HepG2 (cell line): Measurements from ENCODE around the gene SRC. TPM values are rescaled to one million over a fixed set of nuclear protein-coding genes. Genes with fewer than 3 reads are reported as not detected.

Experiments
- ATAC-seq: fragments of 200-7000 bp; cut with Tn5 transposase; 3 replicates; pipeline ENCODE4 v1.9.1; 2020; ENCODE audit warnings: mild to moderate bottlenecking, moderate library complexity
- BruUV-seq: library from RNA; stranded (reverse); fragments of 400-500 nt; replicated peaks from 2 replicates; lab custom pipeline; 2021; lab: Mats Ljungman, UMichigan
- CTCF ChIA-PET: fragments of 300-600 bp; formaldehyde crosslinking; extraction: SDS; loops from one replicate; lab custom pipeline; 2021; ENCODE audit warnings: low total read pairs, inconsistent platforms, low intra/inter-chr PET ratio; lab: Yijun Ruan, JAX
- POLR2A ChIA-PET: fragments of 350-600 bp; sonication (Branson Sonifier 250); formaldehyde crosslinking; loops from one replicate; lab custom pipeline; 2020; ENCODE audit warnings: antibody characterized with exemption, inconsistent platforms; lab: Yijun Ruan, JAX
- DNase-seq: peaks from one replicate; pipeline ENCODE4 v3.0.0-alpha.2; 2015; ENCODE audit warnings: low spot score
- FAIRE-seq: peaks from 3 replicates; lab custom pipeline; 2011; peaks lifted over from hg19 to GRCh38; lab: Jason Lieb, UNC
- H2AFZ ChIP-seq: one replicate; pipeline ENCODE4 v1.6.1; 2011; ENCODE audit warnings: low read length, inconsistent platforms
- H3K27ac ChIP-seq: fragments of 300-600 bp; 3 replicates; pipeline ENCODE4 v1.8.0; 2011; ENCODE audit warnings: mixed run types, mild to moderate bottlenecking, mixed read lengths, low read length, inconsistent platforms; ENCODE audit not compliant: insufficient read depth; ENCODE audit errors: extremely low read length
- H3K27me3 ChIP-seq, 2 experiments: fragments of 200-600 bp in 1 of 2; 2 replicates in 1 of 2; 3 replicates in 1 of 2; pipeline versions ENCODE4 v1.6.0 to v1.8.0; 2011; ENCODE audit warnings: low read length in 2 of 2, mild to moderate bottlenecking in 2 of 2, moderate library complexity in 2 of 2, inconsistent platforms in 1 of 2; ENCODE audit not compliant: insufficient read depth in 2 of 2, control insufficient read depth in 1 of 2
- H3K36me3 ChIP-seq, 2 experiments: fragments of 200-600 bp in 1 of 2; replicated peaks in 1 of 2; 2 replicates in 1 of 2; 3 replicates in 1 of 2; pipeline versions ENCODE4 v1.5.1 to v1.8.0; 2011; ENCODE audit warnings: low read length in 2 of 2, inconsistent platforms in 1 of 2; ENCODE audit not compliant: insufficient read depth in 2 of 2, control insufficient read depth in 1 of 2
- H3K4me1 ChIP-seq: 2 replicates; pipeline ENCODE4 v1.5.1; 2012; ENCODE audit warnings: low read length, inconsistent platforms; ENCODE audit not compliant: insufficient read depth
- H3K4me2 ChIP-seq: 2 replicates; pipeline ENCODE4 v1.6.0; 2011; ENCODE audit warnings: low read depth, low read length, inconsistent platforms
- H3K4me3 ChIP-seq, 3 experiments: fragments of 200-600 bp in 1 of 3; sonication (generic), shearing (Covaris generic) in 1 of 3; replicated peaks in 1 of 3; 2 replicates each; pipeline ENCODE4 v1.5.1; 2011 to 2016; ENCODE audit warnings: low read length in 3 of 3, inconsistent platforms in 2 of 3, low read depth in 2 of 3, mild to moderate bottlenecking in 2 of 3, control low read depth in 1 of 3, mixed read lengths in 1 of 3; ENCODE audit not compliant: insufficient read depth in 1 of 3
- H3K79me2 ChIP-seq: one replicate; pipeline ENCODE4 v1.6.1; 2011; ENCODE audit warnings: low read length, inconsistent platforms; ENCODE audit not compliant: insufficient read depth
- H3K9ac ChIP-seq: 2 replicates; pipeline ENCODE4 v1.6.0; 2011; ENCODE audit warnings: mild to moderate bottlenecking, low read depth, low read length, inconsistent platforms; ENCODE audit not compliant: insufficient read depth
- H3K9me3 ChIP-seq: 2 replicates; pipeline ENCODE4 v1.5.1; 2012; ENCODE audit warnings: mild to moderate bottlenecking, low read length
- H4K20me1 ChIP-seq: 2 replicates; pipeline ENCODE4 v1.6.0; 2011; ENCODE audit warnings: inconsistent platforms, mild to moderate bottlenecking, low read length, moderate library complexity; ENCODE audit not compliant: insufficient read depth
- MAFF ChIP-seq: IDR thresholded peaks from 2 replicates; pipeline ENCODE4 v1.6.1; 2011; ENCODE audit warnings: low read depth, low read length, improper control_type of control experiment
- MBD4 ChIP-seq: IDR thresholded peaks from 2 replicates; pipeline ENCODE4 v1.6.1; 2012; ENCODE audit warnings: low read length, inconsistent platforms, borderline replicate concordance
- MEIS2 ChIP-seq: sonication (generic); formaldehyde crosslinking; IDR thresholded peaks from 2 replicates; pipeline ENCODE4 v1.9.0; 2021; ENCODE audit warnings: mild to moderate bottlenecking, missing genetic modification reagents
- SMAD1 ChIP-seq: sonication (generic); formaldehyde crosslinking; IDR thresholded peaks from 2 replicates; pipeline ENCODE4 v1.4.0; 2020; ENCODE audit warnings: missing genetic modification reagents, low read depth, mild to moderate bottlenecking, borderline replicate concordance
- THYN1 ChIP-seq: sonication (generic); formaldehyde crosslinking; IDR thresholded peaks from 2 replicates; pipeline ENCODE4 v1.8.1; 2023; ENCODE audit warnings: low read depth, mild to moderate bottlenecking, moderate library complexity, missing genetic modification reagents, borderline replicate concordance
- ZNF629 ChIP-seq: sonication (generic); formaldehyde crosslinking; conservative IDR thresholded peaks from 2 replicates; pipeline ENCODE4 v1.5.0; 2020; ENCODE audit warnings: missing genetic modification reagents
- WGBS: methylation state at CpG from one replicate; pipeline ENCODE4 v1.1.6; 2017; ENCODE audit warnings: low lambda C conversion rate; 5-methylcytosine and 5-hydroxymethylcytosine counted together
- in situ Hi-C: cut with HindIII; loops from 2 replicates; pipeline ENCODE4 v1.10.0; 2017; ENCODE audit warnings: low pct_unique_long_range_greater_than_20kb; ENCODE audit not compliant: extremely low pct_ligation_motif_present
- intact Hi-C: fragments of 100-400 bp; cut with micrococcal nuclease; formaldehyde crosslinking; loops from one replicate; pipeline ENCODE4 v1.10.0; 2022; ENCODE audit not compliant: unreplicated experiment
- polyA plus RNA-seq, 8 experiments: library from polyadenylated mRNA; depleted of rRNA in 3 of 8; stranded (reverse) in 7 of 8; unstranded in 1 of 8; fragments of >200 nt; fragmentation: Illumina TruSeq in 4 of 8; extraction: Trizol in 4 of 8; gene quantifications; 2 replicates each; pipeline versions ENCODE4 v1.2.1 to v1.2.3, GENCODE V29; 2011 to 2016; ENCODE audit warnings: low read depth in 4 of 8, missing spikeins in 1 of 8, mixed read lengths in 1 of 8; ENCODE audit not compliant: insufficient read depth in 1 of 8
- total RNA-seq, 5 experiments: library from RNA; depleted of rRNA; stranded (reverse); fragments of >200 nt; fragmentation: Illumina TruSeq; extraction: Trizol; gene quantifications; 2 replicates each; pipeline ENCODE4 v1.2.3, GENCODE V29; 2016; ENCODE audit warnings: low read depth in 1 of 5
- TF ChIP-seq, protein P1 (sequence below): sonication (generic); formaldehyde crosslinking; IDR thresholded peaks from 2 replicates; pipeline ENCODE4 v1.4.0; 2020; ENCODE audit warnings: mild to moderate bottlenecking, missing genetic modification reagents

SRC gene
- total and polyA plus RNA-seq, 2 of the 13 experiments (the other 11 are each of a cell fraction or from before 2014, with no cell fraction given) = 54.7 to 192 TPM

DNA sequence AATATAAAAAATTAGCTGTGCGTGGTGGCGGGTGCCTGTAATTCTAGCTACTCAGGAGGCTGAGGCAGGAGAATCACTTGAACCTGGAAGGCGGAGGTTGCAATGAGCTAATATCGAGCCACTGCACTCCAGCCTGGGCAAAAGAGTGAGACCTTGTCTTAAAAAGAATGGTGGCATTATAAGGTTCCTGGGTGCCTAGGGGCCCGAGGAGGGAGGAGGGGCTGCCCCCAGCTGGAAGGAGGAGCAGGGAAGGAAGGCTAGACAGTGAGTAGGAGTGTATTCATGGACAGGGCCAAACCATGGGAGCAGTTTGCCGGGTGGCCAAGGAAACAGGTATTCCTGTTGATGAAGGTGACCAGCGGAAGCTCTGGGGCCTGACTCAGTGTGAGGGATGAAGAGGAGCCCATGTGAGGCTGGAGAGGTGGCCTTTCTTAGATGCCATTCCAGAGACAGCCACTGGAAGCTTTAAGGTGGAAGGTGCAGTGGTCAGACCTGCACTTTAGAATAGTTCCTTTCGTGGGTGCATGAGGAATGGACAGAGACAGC is 32.3 kb upstream of the SRC start (continued):
- no peak for TF ChIP-seq MEIS2 (CRISPR knock-in tag)
- no peak for TF ChIP-seq MAFF
- TF ChIP-seq SMAD1 = no peak
- TF ChIP-seq MBD4 = no peak

DNA sequence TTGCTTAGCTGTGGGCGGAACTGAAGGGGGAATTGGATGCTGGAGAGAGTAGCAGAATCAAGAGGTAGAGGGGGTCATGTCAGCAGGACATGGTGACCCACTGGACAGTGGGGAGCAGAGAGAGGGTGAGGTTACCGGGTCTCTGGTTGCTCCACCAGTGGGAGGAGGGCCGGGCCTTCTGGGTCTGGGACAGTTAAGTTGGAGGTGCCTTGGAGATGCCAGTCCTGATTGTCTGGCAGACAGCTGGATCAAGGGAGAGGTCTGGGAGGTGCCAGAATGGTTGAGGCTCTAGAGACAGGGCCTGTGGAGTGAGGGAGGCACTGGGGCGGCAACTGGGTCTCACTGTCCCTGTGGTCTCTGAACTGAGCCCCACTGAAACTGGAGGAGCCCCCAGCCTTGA is 31.8 kb upstream of the SRC start:
- BruUV-seq = no TSS peak
- CTCF ChIA-PET = no interaction called here
- Histone ChIP-seq H3K27me3 (no peaks in the 10 kb centered on the region), H3K79me2 (peaks cover 2% of the 10 kb centered on the region), H3K4me2 (no peak overlapping the region), H3K36me3 (peaks cover 23 to 47% of the 10 kb centered on the region in 2 experiments), H3K9me3 (no peaks in the 10 kb centered on the region), H3K4me3 (no peak overlapping the region), H2AFZ (no peak overlapping the region), H3K4me1 (peaks cover 3% of the 10 kb centered on the region), H3K9ac (no peak overlapping the region), H4K20me1 (no peaks in the 10 kb centered on the region; the same call in 1 of the 2 replicates), H3K27ac (no peak overlapping the region)
- no peak for ATAC-seq
- in situ Hi-C loops (no loop called here), intact Hi-C loops (no loop called here)
- no peak for DNase-seq
- no peak for FAIRE-seq
- 97% methylated on average over 4 of the region's 4 CpGs for WGBS
- POLR2A ChIA-PET = interaction anchor here (0.5 kb wide), 1 partner anchor 10 kb away, joined by 3 read pairs; no protein-coding TSS in a partner anchor
- TF ChIP-seq THYN1 (CRISPR knock-in tag) (no peak), ZNF629 (no peak)
- TF ChIP-seq, protein P1, sequence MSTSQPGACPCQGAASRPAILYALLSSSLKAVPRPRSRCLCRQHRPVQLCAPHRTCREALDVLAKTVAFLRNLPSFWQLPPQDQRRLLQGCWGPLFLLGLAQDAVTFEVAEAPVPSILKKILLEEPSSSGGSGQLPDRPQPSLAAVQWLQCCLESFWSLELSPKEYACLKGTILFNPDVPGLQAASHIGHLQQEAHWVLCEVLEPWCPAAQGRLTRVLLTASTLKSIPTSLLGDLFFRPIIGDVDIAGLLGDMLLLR (CRISPR knock-in tag) = 0 out of 2 replicates have a peak, but pooled peaks have one; percentile 3
